Body of pancreas (tissue), 4 donors: ENCODE results near the gene MCF2L2. TPM values are rescaled to one million over a fixed set of nuclear protein-coding genes. Genes with fewer than 3 reads are reported as not detected.
"Not testable (repeated sequence)": the region's sequence is repeated elsewhere in the genome, so short reads cannot be mapped to it uniquely, and the experiment has no call there.

Experiments used
- ATAC-seq: fragments of 150-250 bp; one replicate; pipeline ENCODE4 v1.9.1; 2016
- DNase-seq, 4 donors: peaks; one replicate each; pipeline ENCODE4 v3.0.0-alpha.2; 2019
- H3K27ac ChIP-seq, 4 donors: fragments of 200-600 bp; sonication (generic); 1 replicate in 3 of 4; 2 replicates in 1 of 4; pipeline versions ENCODE4 v1.5.1 to v1.6.1; 2016 to 2019; ENCODE audit warnings: mild to moderate bottlenecking in 1 of 4, mixed read lengths in 1 of 4, moderate library complexity in 1 of 4
- H3K27me3 ChIP-seq, 2 donors: fragments of 200-600 bp; sonication (generic); one replicate each; pipeline ENCODE4 v1.6.0; 2016; ENCODE audit warnings: mild to moderate bottlenecking in 1 of 2
- H3K36me3 ChIP-seq, 2 donors: fragments of 200-600 bp; sonication (generic); replicated peaks in 1 of 2; 2 replicates each; pipeline ENCODE4 v1.5.1; 2016; ENCODE audit warnings: low read depth in 2 of 2; ENCODE audit not compliant: insufficient read depth in 1 of 2
- H3K4me1 ChIP-seq: fragments of 200-600 bp; sonication (generic); one replicate; pipeline ENCODE4 v1.6.0; 2016
- H3K4me3 ChIP-seq, 2 donors: fragments of 200-600 bp; sonication (generic); 1 replicate in 1 of 2; 2 replicates in 1 of 2; pipeline ENCODE4 v1.5.1; 2016 to 2019
- H3K9me3 ChIP-seq, 3 donors: fragments of 200-600 bp; sonication (generic); 1 replicate in 2 of 3; 2 replicates in 1 of 3; pipeline ENCODE4 v1.5.1; 2016
- CTCF ChIP-seq, 7 experiments: fragments of 450-650 bp in 4 of 7; fragments of 200-600 bp in 3 of 7; sonication (generic) in 3 of 7; IDR thresholded peaks; one replicate each; pipeline ENCODE4 v1.5.1; 2016 to 2019; ENCODE audit warnings: antibody characterized with exemption in 7 of 7
- POLR2A ChIP-seq, 3 donors: fragments of 450-650 bp; IDR thresholded peaks; one replicate each; pipeline ENCODE4 v1.6.1; 2016; ENCODE audit warnings: antibody characterized with exemption in 3 of 3, mild to moderate bottlenecking in 2 of 3
- WGBS, 2 donors: methylation state at CpG; one replicate each; pipeline ENCODE4 v1.1.5; 2017; 5-methylcytosine and 5-hydroxymethylcytosine counted together
- intact Hi-C: fragments of 100-400 bp; cut with DNase I; formaldehyde crosslinking; loops from one replicate; pipeline ENCODE4 v1.15.1; 2023
- total RNA-seq, 2 donors: library from RNA; depleted of rRNA; stranded (reverse); fragments of >200 nt; gene quantifications; one replicate each; pipeline ENCODE4 v1.1.0, GENCODE V29; 2016

Gene MCF2L2
- total RNA-seq, 2 donors from 2014 or later, result 0.26 TPM; not detected in 1

- WGBS, 2 donors, result 1% methylated on average over 21 to 51 of the region's 68 CpGs
- TF ChIP-seq POLR2A (IDR thresholded peaks at IDR 0.05), result no peak
- TF ChIP-seq CTCF (IDR thresholded peaks at IDR 0.05), result peak in 4 of 7 experiments; percentile 13 to 34 (median 17)
Measured at GRCh38 chr3:183178833-183179549, 249.4 kb downstream of the MCF2L2 start.

GRCh38 chr3:183178512-183178832 is 249.9 kb downstream of the MCF2L2 start:
- Histone ChIP-seq H3K27me3 (peaks cover 0 to 8% of the 10 kb centered on the region in 2 donors), H3K36me3 (no peaks in the 10 kb centered on the region), H3K27ac (no peak overlapping the region), H3K4me1 (peaks cover 14% of the 10 kb centered on the region), H3K9me3 (no peaks in the 10 kb centered on the region), H3K4me3 (peak overlapping the region in 1 of 2 donors; percentile 37)
- DNase-seq (no peak), ATAC-seq (no peak)
- 3 to 7% methylated on average over 6 of the region's 6 CpGs for WGBS, 2 donors
- no peak for TF ChIP-seq POLR2A (IDR thresholded peaks at IDR 0.05)
- TF ChIP-seq CTCF (IDR thresholded peaks at IDR 0.05), result no peak
- intact Hi-C loops, result no loop called here

More at GRCh38 chr3:183178833-183179549, 249.4 kb downstream of the MCF2L2 start:
- H3K4me1 ChIP-seq, result peaks cover 14% of the 10 kb centered on the region
- peak overlapping the region in 1 of 2 donors; percentile 37 for H3K4me3 ChIP-seq
- peak; percentile 20 to 55 (median 30) for DNase-seq
- H3K36me3 ChIP-seq, result no peaks in the 10 kb centered on the region
- no peaks in the 10 kb centered on the region for H3K9me3 ChIP-seq
- intact Hi-C loops, result no loop called here
- H3K27ac ChIP-seq, result no peak overlapping the region
- ATAC-seq, result peak; percentile 67
- peaks cover 0 to 8% of the 10 kb centered on the region in 2 donors for H3K27me3 ChIP-seq

- Histone ChIP-seq H3K4me1 (no peaks in the 10 kb centered on the region), H3K4me3 (no peak overlapping the region), H3K27ac (no peak overlapping the region), H3K9me3 (no peaks in the 10 kb centered on the region), H3K27me3 (no peaks in the 10 kb centered on the region), H3K36me3 (no peaks in the 10 kb centered on the region)
- intact Hi-C loops, result no loop called here
- WGBS, 2 donors, result 70 to 73% methylated on average over 5 of the region's 5 CpGs
- ATAC-seq, result no peak
- TF ChIP-seq CTCF (IDR thresholded peaks at IDR 0.05) (no peak), POLR2A (IDR thresholded peaks at IDR 0.05) (no peak)
- DNase-seq, result no peak
Measured at GRCh38 chr3:183172051-183172639, 256.3 kb downstream of the MCF2L2 start.

GRCh38 chr3:183167975-183168374 is 260.4 kb downstream of the MCF2L2 start:
- H3K27me3 ChIP-seq, H3K27ac ChIP-seq, H3K4me3 ChIP-seq, H3K36me3 ChIP-seq, H3K4me1 ChIP-seq, intact Hi-C loops, DNase-seq, H3K9me3 ChIP-seq, ATAC-seq: not testable (repeated sequence)
- 92 to 100% methylated on average over 1 of the region's 1 CpG for WGBS, 2 donors

GRCh38 chr3:183163563-183163962 is 264.9 kb downstream of the MCF2L2 start:
- 82 to 88% methylated on average over 23 to 25 of the region's 25 CpGs for WGBS, 2 donors
- H3K27ac ChIP-seq, result no peak overlapping the region
- ATAC-seq (no peak), DNase-seq (no peak)
- intact Hi-C loops, result no loop called here
- no peak overlapping the region for H3K4me3 ChIP-seq
- H3K9me3 ChIP-seq, result no peaks in the 10 kb centered on the region
- TF ChIP-seq POLR2A (IDR thresholded peaks at IDR 0.05), result no peak
- no peak for TF ChIP-seq CTCF (IDR thresholded peaks at IDR 0.05)
- H3K27me3 ChIP-seq, result no peaks in the 10 kb centered on the region
- peaks cover 8% of the 10 kb centered on the region for H3K4me1 ChIP-seq
- H3K36me3 ChIP-seq, result no peaks in the 10 kb centered on the region
